WTC11 (cell line): ENCODE data around the gene C10orf90. TPM values are rescaled to one million over a fixed set of nuclear protein-coding genes. Genes with fewer than 3 reads are reported as not detected.

Source experiments
- ATAC-seq: fragments of 200-7000 bp; cut with Tn5 transposase; 2 replicates; pipeline ENCODE4 v1.10.0; 2021; ENCODE audit warnings: mild to moderate bottlenecking, moderate library complexity
- CTCF ChIA-PET: fragments of 300-600 bp; sonication (Branson Sonifier 250); formaldehyde crosslinking; loops from one replicate; lab custom pipeline; 2021; ENCODE audit warnings: antibody characterized with exemption; lab: Charles Lee
- POLR2A ChIA-PET: fragments of 350-600 bp; sonication (Branson Sonifier 250); formaldehyde crosslinking; loops from one replicate; lab custom pipeline; 2021; ENCODE audit warnings: antibody characterized with exemption; lab: Charles Lee
- DNase-seq: peaks from one replicate; pipeline ENCODE4 v3.0.0; 2021; ENCODE audit warnings: low spot score
- H3K27ac Mint-ChIP-seq: 2 replicates; pipeline ENCODE4 v1.8.0; 2021; ENCODE audit warnings: mixed read lengths
- H3K27me3 Mint-ChIP-seq: 2 replicates; pipeline ENCODE4 v1.8.0; 2021; ENCODE audit warnings: low read depth, mild to moderate bottlenecking, moderate library complexity, mixed read lengths
- H3K36me3 Mint-ChIP-seq: 2 replicates; pipeline ENCODE4 v1.8.0; 2021; ENCODE audit warnings: mixed read lengths
- H3K4me1 Mint-ChIP-seq: 2 replicates; pipeline ENCODE4 v1.8.0; 2022; ENCODE audit warnings: mixed read lengths
- H3K4me3 Mint-ChIP-seq: 2 replicates; pipeline ENCODE4 v1.8.0; 2021; ENCODE audit warnings: mild to moderate bottlenecking, moderate library complexity, mixed read lengths
- H3K9me3 Mint-ChIP-seq: 2 replicates; pipeline ENCODE4 v1.8.0; 2021; ENCODE audit warnings: mixed read lengths
- ATF2 ChIP-seq: sonication (generic); formaldehyde crosslinking; IDR thresholded peaks from 2 replicates; pipeline ENCODE4 v1.8.1; 2022; ENCODE audit warnings: low read depth, missing genetic modification reagents, borderline replicate concordance
- CREB1 ChIP-seq: sonication (generic); formaldehyde crosslinking; IDR thresholded peaks from 2 replicates; pipeline ENCODE4 v1.8.0; 2023; ENCODE audit warnings: mild to moderate bottlenecking, missing genetic modification reagents
- CTCF ChIP-seq: fragments of 200-600 bp; IDR thresholded peaks from 2 replicates; pipeline ENCODE4 v1.8.0; 2022; ENCODE audit warnings: antibody characterized with exemption
- E2F5 ChIP-seq: sonication (generic); formaldehyde crosslinking; IDR thresholded peaks from 2 replicates; pipeline ENCODE4 v1.8.1; 2022; ENCODE audit warnings: mild to moderate bottlenecking, moderate library complexity, missing genetic modification reagents
- ETV6 ChIP-seq: sonication (generic); formaldehyde crosslinking; IDR thresholded peaks from 2 replicates; pipeline ENCODE4 v1.8.1; 2022; ENCODE audit warnings: mild to moderate bottlenecking, missing genetic modification reagents
- FOXJ3 ChIP-seq: sonication (generic); formaldehyde crosslinking; IDR thresholded peaks from 2 replicates; pipeline ENCODE4 v1.9.0; 2021; ENCODE audit warnings: missing genetic modification reagents, mild to moderate bottlenecking, borderline replicate concordance
- GRHL2 ChIP-seq: fragments of 250-450 bp; sonication (Bioruptor Pico); IDR thresholded peaks from 2 replicates; pipeline ENCODE4 v1.8.0; 2022; ENCODE audit warnings: mild to moderate bottlenecking, moderate library complexity; ENCODE audit not compliant: insufficient replicate concordance, severe bottlenecking
- HMGXB4 ChIP-seq: sonication (generic); formaldehyde crosslinking; IDR thresholded peaks from 2 replicates; pipeline ENCODE4 v1.8.1; 2023; ENCODE audit warnings: mild to moderate bottlenecking, moderate library complexity, missing genetic modification reagents
- IRF1 ChIP-seq: sonication (generic); formaldehyde crosslinking; IDR thresholded peaks from 2 replicates; pipeline ENCODE4 v1.8.0; 2023; ENCODE audit warnings: missing genetic modification reagents
- IRF2 ChIP-seq: sonication (generic); formaldehyde crosslinking; IDR thresholded peaks from 2 replicates; pipeline ENCODE4 v1.8.0; 2022; ENCODE audit warnings: low read depth, missing genetic modification reagents, borderline replicate concordance
- JUN ChIP-seq: sonication (generic); formaldehyde crosslinking; IDR thresholded peaks from 2 replicates; pipeline ENCODE4 v1.8.0; 2023; ENCODE audit warnings: mild to moderate bottlenecking, missing genetic modification reagents
- NFYB ChIP-seq: sonication (generic); formaldehyde crosslinking; conservative IDR thresholded peaks from 2 replicates; pipeline ENCODE4 v1.8.0; 2022; ENCODE audit warnings: low read depth, missing genetic modification reagents
- NR1H2 ChIP-seq: sonication (generic); formaldehyde crosslinking; IDR thresholded peaks from 2 replicates; pipeline ENCODE4 v1.9.0; 2021; ENCODE audit warnings: mild to moderate bottlenecking, moderate library complexity, missing genetic modification reagents
- OVOL2 ChIP-seq: fragments of 250-450 bp; sonication (Bioruptor Pico); IDR thresholded peaks from 2 replicates; pipeline ENCODE4 v1.9.0; 2021; ENCODE audit warnings: mild to moderate bottlenecking, borderline replicate concordance
- PRDM15 ChIP-seq: sonication (generic); formaldehyde crosslinking; IDR thresholded peaks from 2 replicates; pipeline ENCODE4 v1.8.0; 2022; ENCODE audit warnings: missing genetic modification reagents
- SMAD3 ChIP-seq: sonication (generic); formaldehyde crosslinking; IDR thresholded peaks from 2 replicates; pipeline ENCODE4 v1.8.0; 2022; ENCODE audit warnings: missing genetic modification reagents, mild to moderate bottlenecking, borderline replicate concordance
- TEAD1 ChIP-seq: sonication (generic); formaldehyde crosslinking; IDR thresholded peaks from 2 replicates; pipeline ENCODE4 v1.8.0; 2022; ENCODE audit warnings: mild to moderate bottlenecking, missing genetic modification reagents
- ZBTB43 ChIP-seq: sonication (generic); formaldehyde crosslinking; IDR thresholded peaks from 2 replicates; pipeline ENCODE4 v1.8.1; 2023; ENCODE audit warnings: mild to moderate bottlenecking, missing genetic modification reagents
- ZMAT4 ChIP-seq: fragments of 250-450 bp; sonication (Bioruptor Pico); IDR thresholded peaks from 2 replicates; pipeline ENCODE4 v1.9.0; 2021; ENCODE audit warnings: mild to moderate bottlenecking
- ZNF232 ChIP-seq: sonication (generic); formaldehyde crosslinking; IDR thresholded peaks from 2 replicates; pipeline ENCODE4 v1.8.0; 2022; ENCODE audit warnings: mild to moderate bottlenecking, missing genetic modification reagents
- ZNF423 ChIP-seq: fragments of 250-450 bp; sonication (Bioruptor Pico); IDR thresholded peaks from 2 replicates; pipeline ENCODE4 v2.1.2; 2022; ENCODE audit warnings: mild to moderate bottlenecking, moderate library complexity
- ZNF425 ChIP-seq: fragments of 250-450 bp; sonication (Bioruptor Pico); conservative IDR thresholded peaks from 2 replicates; pipeline ENCODE4 v1.9.0; 2021; ENCODE audit warnings: mild to moderate bottlenecking
- total RNA-seq: library from RNA; stranded (reverse); gene quantifications from 3 replicates; pipeline ENCODE4 v1.2.3, GENCODE V29; 2021

Gene C10orf90
- total RNA-seq, 1 experiment from 2014 or later: 0.85 TPM

- no peaks in the 10 kb centered on the region for H3K36me3 Mint-ChIP-seq
- H3K4me3 Mint-ChIP-seq: no peak overlapping the region
- POLR2A ChIA-PET: no interaction called here
- H3K9me3 Mint-ChIP-seq: no peaks in the 10 kb centered on the region
- DNase-seq (no peak), ATAC-seq (no peak)
- CTCF ChIA-PET: interaction anchor here (1.8 kb wide), 1 partner anchor 13 kb away, joined by 5 read pairs; no protein-coding TSS in a partner anchor
- H3K4me1 Mint-ChIP-seq: no peaks in the 10 kb centered on the region
- no peak for TF ChIP-seq ZNF425
- TF ChIP-seq FOXJ3 (CRISPR knock-in tag): no peak
- no peak for TF ChIP-seq NFYB
- TF ChIP-seq ZMAT4 (CRISPR knock-in tag): no peak
- no peak for TF ChIP-seq CTCF
- no peak for TF ChIP-seq TEAD1 (CRISPR knock-in tag)
- no peak for TF ChIP-seq HMGXB4 (CRISPR knock-in tag)
- TF ChIP-seq ZNF423: no peak
- no peak for TF ChIP-seq NR1H2 (CRISPR knock-in tag)
- TF ChIP-seq JUN (CRISPR knock-in tag): no peak
- no peak for TF ChIP-seq CREB1 (CRISPR knock-in tag)
- TF ChIP-seq ZBTB43 (CRISPR knock-in tag): no peak
- TF ChIP-seq, all 79 proteins: peak for 0
- H3K27me3 Mint-ChIP-seq: no peaks in the 10 kb centered on the region
- H3K27ac Mint-ChIP-seq: no peak overlapping the region
Observed at GRCh38 chr10:126611303-126611702, 59.2 kb downstream of the C10orf90 start.

- ATAC-seq: no peak
- H3K27ac Mint-ChIP-seq: no peak overlapping the region
- ChIA-PET CTCF (no interaction called here), POLR2A (no interaction called here)
- H3K27me3 Mint-ChIP-seq: no peaks in the 10 kb centered on the region
- no peaks in the 10 kb centered on the region for H3K9me3 Mint-ChIP-seq
- H3K36me3 Mint-ChIP-seq: no peaks in the 10 kb centered on the region
- no peaks in the 10 kb centered on the region for H3K4me1 Mint-ChIP-seq
- no peak for DNase-seq
- H3K4me3 Mint-ChIP-seq: no peak overlapping the region
- TF ChIP-seq E2F5 (CRISPR knock-in tag) (no peak), SMAD3 (CRISPR knock-in tag) (no peak), IRF2 (no peak), TEAD1 (CRISPR knock-in tag) (no peak), IRF1 (CRISPR knock-in tag) (no peak), ATF2 (CRISPR knock-in tag) (no peak), GRHL2 (CRISPR knock-in tag) (no peak), OVOL2 (CRISPR knock-in tag) (no peak), ETV6 (CRISPR knock-in tag) (no peak), PRDM15 (CRISPR knock-in tag) (no peak), ZNF232 (CRISPR knock-in tag) (no peak)
Observed at GRCh38 chr10:126609566-126609965, 60.9 kb downstream of the C10orf90 start.
